ENCODE results near the gene ADGRG6. TPM values are rescaled to one million over a fixed set of nuclear protein-coding genes. Genes with fewer than 3 reads are reported as not detected.
A peak's percentile ranks its signal among the peaks of the same experiment; 100 is the strongest.

The ADGRG6 gene
- total RNA-seq, 1 experiment from 2014 or later: 5.3 TPM

GRCh38 chr6:142444881-142445301 lies 143.1 kb downstream of the ADGRG6 start:
- CTCF ChIA-PET: interaction anchor here (0.6 to 1.1 kb wide), 2 partner anchors 26 to 213 kb away, joined by 3 read pairs; no protein-coding TSS in a partner anchor
- H3K36me3 Mint-ChIP-seq: no peaks in the 10 kb centered on the region
- no peak for ATAC-seq
- POLR2A ChIA-PET: no interaction called here
- peaks cover 43% of the 10 kb centered on the region for H3K4me1 Mint-ChIP-seq
- H3K27ac Mint-ChIP-seq: 0 out of 2 replicates have a peak overlapping the region, but pooled peaks have one; percentile 11
- H3K4me3 Mint-ChIP-seq: no peak overlapping the region
- TF ChIP-seq, protein P1, sequence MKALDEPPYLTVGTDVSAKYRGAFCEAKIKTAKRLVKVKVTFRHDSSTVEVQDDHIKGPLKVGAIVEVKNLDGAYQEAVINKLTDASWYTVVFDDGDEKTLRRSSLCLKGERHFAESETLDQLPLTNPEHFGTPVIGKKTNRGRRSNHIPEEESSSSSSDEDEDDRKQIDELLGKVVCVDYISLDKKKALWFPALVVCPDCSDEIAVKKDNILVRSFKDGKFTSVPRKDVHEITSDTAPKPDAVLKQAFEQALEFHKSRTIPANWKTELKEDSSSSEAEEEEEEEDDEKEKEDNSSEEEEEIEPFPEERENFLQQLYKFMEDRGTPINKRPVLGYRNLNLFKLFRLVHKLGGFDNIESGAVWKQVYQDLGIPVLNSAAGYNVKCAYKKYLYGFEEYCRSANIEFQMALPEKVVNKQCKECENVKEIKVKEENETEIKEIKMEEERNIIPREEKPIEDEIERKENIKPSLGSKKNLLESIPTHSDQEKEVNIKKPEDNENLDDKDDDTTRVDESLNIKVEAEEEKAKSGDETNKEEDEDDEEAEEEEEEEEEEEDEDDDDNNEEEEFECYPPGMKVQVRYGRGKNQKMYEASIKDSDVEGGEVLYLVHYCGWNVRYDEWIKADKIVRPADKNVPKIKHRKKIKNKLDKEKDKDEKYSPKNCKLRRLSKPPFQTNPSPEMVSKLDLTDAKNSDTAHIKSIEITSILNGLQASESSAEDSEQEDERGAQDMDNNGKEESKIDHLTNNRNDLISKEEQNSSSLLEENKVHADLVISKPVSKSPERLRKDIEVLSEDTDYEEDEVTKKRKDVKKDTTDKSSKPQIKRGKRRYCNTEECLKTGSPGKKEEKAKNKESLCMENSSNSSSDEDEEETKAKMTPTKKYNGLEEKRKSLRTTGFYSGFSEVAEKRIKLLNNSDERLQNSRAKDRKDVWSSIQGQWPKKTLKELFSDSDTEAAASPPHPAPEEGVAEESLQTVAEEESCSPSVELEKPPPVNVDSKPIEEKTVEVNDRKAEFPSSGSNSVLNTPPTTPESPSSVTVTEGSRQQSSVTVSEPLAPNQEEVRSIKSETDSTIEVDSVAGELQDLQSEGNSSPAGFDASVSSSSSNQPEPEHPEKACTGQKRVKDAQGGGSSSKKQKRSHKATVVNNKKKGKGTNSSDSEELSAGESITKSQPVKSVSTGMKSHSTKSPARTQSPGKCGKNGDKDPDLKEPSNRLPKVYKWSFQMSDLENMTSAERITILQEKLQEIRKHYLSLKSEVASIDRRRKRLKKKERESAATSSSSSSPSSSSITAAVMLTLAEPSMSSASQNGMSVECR (CRISPR knock-in tag; IDR thresholded peaks at IDR 0.05; ENCODE audit: borderline replicate concordance): no peak
- TF ChIP-seq TCF7 (CRISPR knock-in tag; IDR thresholded peaks at IDR 0.05; ENCODE audit: low read depth) (no peak), RORB (CRISPR knock-in tag; IDR thresholded peaks at IDR 0.05) (no peak), NR3C1 (CRISPR knock-in tag; conservative IDR thresholded peaks at IDR 0.05; ENCODE audit: low read depth) (no peak), SMAD4 (CRISPR knock-in tag; IDR thresholded peaks at IDR 0.05) (no peak), CBFB (CRISPR knock-in tag; IDR thresholded peaks at IDR 0.05; ENCODE audit: low read depth) (no peak), ZNF671 (CRISPR knock-in tag; IDR thresholded peaks at IDR 0.05) (no peak), ZNF281 (CRISPR knock-in tag; IDR thresholded peaks at IDR 0.05) (no peak), ZNF423 (CRISPR knock-in tag; IDR thresholded peaks at IDR 0.05) (no peak)
- TF ChIP-seq, protein P2, sequence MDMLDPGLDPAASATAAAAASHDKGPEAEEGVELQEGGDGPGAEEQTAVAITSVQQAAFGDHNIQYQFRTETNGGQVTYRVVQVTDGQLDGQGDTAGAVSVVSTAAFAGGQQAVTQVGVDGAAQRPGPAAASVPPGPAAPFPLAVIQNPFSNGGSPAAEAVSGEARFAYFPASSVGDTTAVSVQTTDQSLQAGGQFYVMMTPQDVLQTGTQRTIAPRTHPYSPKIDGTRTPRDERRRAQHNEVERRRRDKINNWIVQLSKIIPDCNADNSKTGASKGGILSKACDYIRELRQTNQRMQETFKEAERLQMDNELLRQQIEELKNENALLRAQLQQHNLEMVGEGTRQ (CRISPR knock-in tag; IDR thresholded peaks at IDR 0.05): no peak
- no peaks in the 10 kb centered on the region for H3K27me3 Mint-ChIP-seq (ENCODE audit: low read depth)
- DNase-seq (ENCODE audit: low spot score): no peak
- H3K9me3 Mint-ChIP-seq: no peaks in the 10 kb centered on the region

DNA sequence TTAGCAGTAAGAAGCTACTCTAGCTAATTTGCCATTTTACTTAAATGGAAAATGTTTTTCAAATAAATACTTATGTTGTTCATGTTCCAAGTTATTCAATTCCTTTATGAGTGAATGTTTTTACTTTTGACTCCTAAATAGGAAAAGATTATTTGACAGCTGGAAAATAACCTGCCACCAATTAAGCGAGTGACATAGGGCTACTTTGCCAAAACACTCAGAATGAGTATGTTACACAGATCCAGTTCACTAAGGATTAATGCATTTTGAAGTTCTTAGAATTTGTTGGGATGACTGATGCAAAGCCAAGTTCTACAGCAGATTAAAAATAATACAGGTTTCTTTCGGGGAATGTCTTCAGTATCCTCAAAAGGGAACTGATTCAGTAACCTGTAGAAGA lies 144.4 kb downstream of the ADGRG6 start:
- H3K4me3 Mint-ChIP-seq: no peak overlapping the region
- ChIA-PET POLR2A (no interaction called here), CTCF (interaction anchor here (1.1 kb wide), 1 partner anchor 214 kb away, joined by 4 read pairs; no protein-coding TSS in a partner anchor)
- H3K27ac Mint-ChIP-seq: no peak overlapping the region
- TF ChIP-seq GABPB1 (CRISPR knock-in tag; IDR thresholded peaks at IDR 0.05): no peak
- no peak for TF ChIP-seq NR2C2 (CRISPR knock-in tag; IDR thresholded peaks at IDR 0.05)
- TF ChIP-seq TCF7 (CRISPR knock-in tag; IDR thresholded peaks at IDR 0.05; ENCODE audit: low read depth): no peak
- TF ChIP-seq RELA (CRISPR knock-in tag; IDR thresholded peaks at IDR 0.05; ENCODE audit: borderline replicate concordance): no peak
- ATAC-seq (no peak), DNase-seq (ENCODE audit: low spot score) (no peak)
- H3K36me3 Mint-ChIP-seq: no peaks in the 10 kb centered on the region
- H3K9me3 Mint-ChIP-seq: peaks cover 8% of the 10 kb centered on the region
- H3K27me3 Mint-ChIP-seq (ENCODE audit: low read depth): no peaks in the 10 kb centered on the region
- H3K4me1 Mint-ChIP-seq: peaks cover 33% of the 10 kb centered on the region

DNA sequence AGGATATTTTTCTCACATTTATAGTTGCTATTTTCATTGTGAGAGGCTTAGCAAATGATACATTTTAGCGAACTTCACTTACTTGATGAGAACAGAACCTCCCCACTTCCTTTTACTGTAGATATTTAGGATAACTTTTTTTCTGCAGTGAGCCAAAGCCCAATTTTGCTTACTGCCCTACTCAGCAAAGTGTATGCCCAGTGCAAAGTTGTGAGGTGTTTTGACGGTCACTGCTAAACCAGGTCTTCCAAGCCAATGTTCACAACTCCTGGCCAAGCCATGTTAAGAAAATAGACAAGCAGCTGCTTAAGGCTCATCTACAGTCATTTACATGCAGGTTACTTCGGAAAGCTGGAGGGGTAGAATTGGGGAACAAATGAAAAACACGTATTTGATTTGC lies 144.8 kb downstream of the ADGRG6 start:
- peaks cover 28% of the 10 kb centered on the region for H3K4me1 Mint-ChIP-seq
- TF ChIP-seq HMGXB4 (CRISPR knock-in tag; IDR thresholded peaks at IDR 0.05) (no peak), NFE2L1 (CRISPR knock-in tag; IDR thresholded peaks at IDR 0.05) (no peak), NR1H2 (CRISPR knock-in tag; IDR thresholded peaks at IDR 0.05) (no peak), TEAD1 (CRISPR knock-in tag; IDR thresholded peaks at IDR 0.05) (no peak), ZNF138 (CRISPR knock-in tag; conservative IDR thresholded peaks at IDR 0.05) (no peak), ZNF423 (CRISPR knock-in tag; IDR thresholded peaks at IDR 0.05) (no peak), ELF4 (CRISPR knock-in tag; IDR thresholded peaks at IDR 0.05; ENCODE audit: low read depth) (no peak)
- TF ChIP-seq, protein P3, sequence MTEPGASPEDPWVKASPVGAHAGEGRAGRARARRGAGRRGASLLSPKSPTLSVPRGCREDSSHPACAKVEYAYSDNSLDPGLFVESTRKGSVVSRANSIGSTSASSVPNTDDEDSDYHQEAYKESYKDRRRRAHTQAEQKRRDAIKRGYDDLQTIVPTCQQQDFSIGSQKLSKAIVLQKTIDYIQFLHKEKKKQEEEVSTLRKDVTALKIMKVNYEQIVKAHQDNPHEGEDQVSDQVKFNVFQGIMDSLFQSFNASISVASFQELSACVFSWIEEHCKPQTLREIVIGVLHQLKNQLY (CRISPR knock-in tag; IDR thresholded peaks at IDR 0.05): no peak
- TF ChIP-seq, protein P4, sequence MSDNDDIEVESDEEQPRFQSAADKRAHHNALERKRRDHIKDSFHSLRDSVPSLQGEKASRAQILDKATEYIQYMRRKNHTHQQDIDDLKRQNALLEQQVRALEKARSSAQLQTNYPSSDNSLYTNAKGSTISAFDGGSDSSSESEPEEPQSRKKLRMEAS (CRISPR knock-in tag; IDR thresholded peaks at IDR 0.05): no peak

More for the DNA sequence above, 144.8 kb downstream of the ADGRG6 start:
- H3K27me3 Mint-ChIP-seq (ENCODE audit: low read depth): no peaks in the 10 kb centered on the region
- H3K36me3 Mint-ChIP-seq: no peaks in the 10 kb centered on the region
- no peak overlapping the region for H3K4me3 Mint-ChIP-seq
- no peak for ATAC-seq
- ChIA-PET POLR2A (interaction anchor here (0.6 kb wide), 1 partner anchor 25 kb away, joined by 5 read pairs; no protein-coding TSS in a partner anchor), CTCF (no interaction called here)
- H3K27ac Mint-ChIP-seq: no peak overlapping the region
- H3K9me3 Mint-ChIP-seq: peaks cover 12% of the 10 kb centered on the region
- DNase-seq (ENCODE audit: low spot score): no peak
